ENCODE results near the gene RNASE9.
"Not testable (repeated sequence)": the region's sequence is repeated elsewhere in the genome, so short reads cannot be mapped to it uniquely, and the experiment has no call there.

RNASE9 gene

GRCh38 chr14:20560961-20561360 lies at the start of gene RNASE9:
RNASE9 (minus strand) TSS chr14:20561047.
- no peak for DNase-seq

DNA sequence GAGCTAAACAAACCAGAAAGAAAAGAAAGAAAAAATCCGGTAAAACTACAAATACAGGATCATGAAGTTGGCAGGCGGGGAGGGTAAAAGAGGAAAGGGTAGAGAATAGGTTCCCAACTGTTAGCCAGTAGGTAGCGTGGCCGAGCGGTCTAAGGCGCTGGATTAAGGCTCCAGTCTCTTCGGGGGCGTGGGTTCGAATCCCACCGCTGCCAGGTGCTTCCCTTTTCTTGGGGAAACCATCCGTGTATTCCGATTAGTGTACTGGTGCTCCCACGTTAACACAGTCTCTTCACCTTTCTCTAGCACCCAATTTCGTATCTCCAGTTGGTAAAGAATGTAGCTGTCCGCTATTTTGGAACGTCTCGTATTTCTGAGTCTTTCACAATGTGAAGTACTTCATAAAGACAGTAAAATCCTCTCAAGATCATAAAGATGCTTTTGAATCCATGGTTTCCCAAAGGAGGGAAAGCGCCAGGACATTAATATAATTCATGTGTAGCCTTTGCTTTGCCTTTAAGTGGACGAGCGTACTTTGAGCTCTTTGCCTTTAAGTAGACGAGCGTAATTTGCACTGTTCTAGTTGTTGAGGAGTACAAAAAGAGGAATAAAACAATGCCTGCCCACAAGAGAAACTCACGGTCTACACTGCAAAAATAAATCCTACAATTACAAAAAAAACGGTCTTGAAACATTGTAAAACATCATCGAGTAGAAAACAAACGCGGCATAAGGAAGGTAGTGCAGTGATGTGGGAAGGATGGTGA lies 49.3 kb upstream of the RNASE9 start:
- DNase-seq: peak; percentile 53 to 65

GRCh38 chr14:20609215-20610001 lies 48.6 kb upstream of the RNASE9 start:
- peak; percentile 65 to 90 for DNase-seq

- no peak for DNase-seq
Observed at GRCh38 chr14:20608383-20609110, 47.7 kb upstream of the RNASE9 start.

DNA sequence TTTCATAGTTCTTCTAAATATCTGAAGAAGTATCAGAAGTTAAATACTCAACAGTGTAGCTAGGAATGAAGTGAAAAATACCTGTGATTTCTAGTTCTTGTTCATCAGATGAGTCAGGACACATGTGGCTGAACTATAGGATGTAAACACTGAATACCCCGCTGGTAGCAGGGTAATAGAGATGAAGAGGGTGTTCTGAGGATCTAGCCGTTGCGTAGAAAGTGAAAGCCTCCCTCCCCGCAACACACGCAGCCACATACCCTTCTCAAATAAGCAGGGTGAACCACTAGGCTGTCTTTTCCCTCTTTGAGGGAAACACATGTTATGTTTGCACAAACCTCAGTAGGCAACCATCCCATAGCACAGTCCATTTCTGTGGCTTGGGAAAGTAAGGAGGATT lies 46.8 kb upstream of the RNASE9 start:
- no peak for DNase-seq

DNA sequence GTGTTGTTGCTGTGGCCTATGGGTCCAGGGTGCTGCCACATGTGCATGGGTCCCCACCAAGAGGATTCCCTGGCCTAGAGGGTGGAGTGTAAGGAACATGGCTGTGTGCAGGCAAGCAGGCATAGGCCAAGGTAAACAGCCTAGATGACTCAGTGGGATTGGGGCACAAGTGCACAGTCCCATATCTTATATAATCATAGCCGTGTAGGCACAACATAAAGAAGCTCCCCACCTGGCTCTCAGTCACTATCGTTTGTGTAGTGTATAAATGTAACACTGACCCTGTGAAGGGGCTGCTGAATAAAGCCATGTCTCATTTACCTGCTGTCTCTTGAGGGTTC lies 46.0 kb upstream of the RNASE9 start:
- no peak for DNase-seq

DNA sequence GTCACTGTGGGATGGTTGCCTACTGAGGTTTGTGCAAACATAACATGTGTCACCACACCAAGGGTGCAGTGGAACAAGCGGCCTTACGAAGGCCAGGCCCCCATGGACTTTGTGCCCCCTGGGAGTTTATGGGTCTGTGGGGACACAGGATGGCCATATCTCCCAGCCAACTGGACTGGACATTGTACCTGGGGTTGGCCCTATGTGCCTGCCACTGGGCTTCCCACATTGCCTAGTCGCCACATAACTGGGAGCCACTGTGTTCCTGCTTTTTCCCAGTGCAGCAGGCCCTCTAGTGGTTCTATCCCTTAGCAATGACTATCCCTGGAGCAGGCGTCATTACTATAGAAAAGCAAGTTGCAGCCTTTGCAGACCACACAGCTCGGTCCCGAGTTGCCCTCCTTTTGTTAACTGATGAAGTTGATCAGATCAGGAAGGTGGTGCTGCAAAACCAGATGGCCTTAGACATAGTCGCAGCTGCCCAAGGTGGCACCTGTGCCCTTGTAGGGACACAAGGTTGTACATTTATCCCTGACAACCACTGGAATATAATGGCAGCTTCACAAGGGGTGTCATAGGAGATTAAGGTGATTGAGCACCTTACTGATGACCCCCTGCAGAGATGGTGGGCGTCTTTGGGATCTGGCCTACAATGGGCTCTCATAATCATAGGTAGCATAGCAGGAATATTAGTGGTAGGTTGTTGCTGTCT lies 45.5 kb upstream of the RNASE9 start:
- DNase-seq: no peak

DNA sequence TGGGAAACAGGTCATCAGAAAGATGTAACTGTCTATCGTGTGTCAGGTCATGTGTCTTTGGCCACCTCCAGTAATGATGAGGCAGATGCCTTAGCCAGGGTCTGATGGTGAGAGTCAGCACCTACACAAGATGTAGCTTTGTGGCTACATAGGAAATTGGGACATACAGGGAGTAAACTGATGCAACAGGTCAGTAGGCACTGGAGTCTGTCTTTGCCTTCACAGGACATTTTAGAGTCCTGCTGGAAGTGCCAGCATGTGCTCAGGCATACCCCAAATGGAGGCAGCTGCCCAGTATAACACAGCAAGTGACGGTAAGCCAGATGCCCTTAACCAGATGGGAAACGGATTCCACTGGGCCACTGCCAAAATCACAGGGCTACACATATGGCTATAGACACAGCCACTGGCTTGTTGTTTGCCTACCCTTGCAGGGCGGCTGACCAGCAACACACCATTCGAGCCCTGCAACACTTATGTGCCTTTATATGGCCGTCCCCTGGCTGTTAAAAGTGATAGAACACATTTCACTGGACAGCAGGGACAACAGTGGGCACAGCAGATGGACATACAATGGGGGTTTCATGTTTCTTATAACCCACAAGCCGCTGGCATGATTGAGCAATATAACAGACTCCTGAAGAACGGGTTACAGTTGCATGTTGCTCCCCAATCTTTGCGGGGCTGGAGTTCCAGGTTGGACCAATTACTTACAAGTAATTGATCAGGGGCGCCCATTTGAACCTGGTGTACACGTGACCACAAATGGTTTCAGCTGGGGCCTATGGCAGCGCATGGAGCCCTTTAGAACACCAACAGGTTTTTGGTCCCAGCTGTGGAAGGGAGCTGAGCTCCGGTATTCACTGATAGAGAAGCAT lies 43.2 kb upstream of the RNASE9 start:
- DNase-seq: no peak

DNA sequence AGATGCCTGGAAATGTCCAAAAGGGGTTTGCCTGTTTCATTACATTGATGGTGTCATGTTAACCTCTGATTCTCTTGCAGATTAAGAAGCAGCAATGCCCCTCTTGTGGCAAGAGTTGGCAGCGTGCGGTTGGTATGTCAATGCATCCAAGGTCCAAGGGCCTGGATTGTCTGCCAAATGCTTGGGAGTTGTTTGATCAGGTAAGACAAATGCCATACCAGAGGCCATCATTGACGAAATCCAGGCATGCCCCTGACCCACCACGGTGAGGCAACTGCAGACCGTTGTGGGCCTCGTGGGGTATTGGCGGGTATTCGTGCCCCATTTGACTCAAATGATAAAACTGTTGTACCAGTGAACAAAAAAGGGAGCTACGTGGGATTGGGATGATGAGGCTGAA lies 41.7 kb upstream of the RNASE9 start:
- DNase-seq: no peak

DNA sequence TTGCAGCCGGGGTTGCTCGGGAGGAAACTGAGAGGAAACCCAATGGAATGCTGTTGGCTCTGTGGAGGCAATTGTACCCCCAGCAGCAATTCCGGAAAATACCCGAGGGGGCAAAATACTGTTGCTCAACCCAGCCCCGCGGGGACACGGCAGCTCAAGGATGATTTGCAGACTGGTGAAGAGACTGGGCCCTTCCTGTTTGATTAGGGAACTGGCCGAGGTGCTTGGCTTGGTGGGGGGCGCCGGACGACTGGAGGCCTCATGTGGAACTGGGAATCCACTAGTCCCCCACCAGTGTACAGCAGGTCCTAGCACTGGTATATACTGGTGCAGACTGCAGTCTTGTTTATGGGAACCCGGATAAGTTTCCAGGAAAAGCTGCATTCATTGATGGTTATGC lies 40.7 kb upstream of the RNASE9 start:
- DNase-seq: no peak

DNA sequence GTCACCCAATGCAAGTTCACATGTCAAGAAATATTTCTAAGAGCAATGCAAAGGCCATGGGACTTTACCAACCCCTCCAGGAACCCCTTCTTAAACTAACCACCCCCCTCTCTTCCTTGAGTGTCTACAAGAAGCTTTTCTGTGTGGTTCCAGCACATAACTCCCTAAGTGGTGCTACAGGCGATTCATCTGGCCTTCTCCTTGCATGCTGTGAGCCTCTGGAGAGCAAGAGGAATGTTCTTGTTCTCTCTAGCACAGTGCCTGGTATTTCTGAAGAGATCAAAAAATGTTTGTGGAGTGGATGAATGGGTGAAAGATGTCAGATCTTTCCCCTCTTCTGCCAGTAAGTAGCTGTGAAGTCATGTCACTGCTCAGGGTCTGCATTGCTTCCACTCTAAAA lies 36.3 kb upstream of the RNASE9 start:
- DNase-seq: no peak

DNA sequence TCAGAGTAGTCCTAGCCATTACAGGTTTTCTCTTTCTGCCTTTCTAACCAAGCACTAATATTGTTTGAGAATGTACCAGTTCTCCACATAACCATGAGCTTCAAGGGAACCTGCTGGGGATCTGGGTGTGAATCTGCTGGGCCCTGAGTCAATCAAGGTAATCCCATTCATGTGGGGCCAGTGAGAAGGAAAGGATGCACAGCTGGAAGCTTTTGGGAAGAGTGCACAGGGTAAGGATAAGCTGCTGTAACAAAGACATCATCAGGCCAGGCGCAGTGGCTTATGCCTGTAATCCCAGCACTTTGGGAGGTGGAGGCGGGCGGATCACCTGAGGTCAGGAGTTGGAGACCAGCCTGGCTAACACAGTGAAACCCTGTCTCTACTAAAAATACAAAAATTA lies 34.9 kb upstream of the RNASE9 start:
- not testable (repeated sequence) for DNase-seq

- no peak for DNase-seq
Observed at GRCh38 chr14:20592574-20592973, 31.7 kb upstream of the RNASE9 start.

- no peak for DNase-seq
Observed at GRCh38 chr14:20591235-20591634, 30.4 kb upstream of the RNASE9 start, which contains the start of gene RNASE12. RNASE12 (minus strand) TSS chr14:20591376; CDS start chr14:20590723, 653 bp downstream.

- no peak for DNase-seq
Observed at GRCh38 chr14:20587489-20588154, 26.8 kb upstream of the RNASE9 start, which contains the start of gene RNASE11. RNASE11 (minus strand) TSS chr14:20588001.

DNA sequence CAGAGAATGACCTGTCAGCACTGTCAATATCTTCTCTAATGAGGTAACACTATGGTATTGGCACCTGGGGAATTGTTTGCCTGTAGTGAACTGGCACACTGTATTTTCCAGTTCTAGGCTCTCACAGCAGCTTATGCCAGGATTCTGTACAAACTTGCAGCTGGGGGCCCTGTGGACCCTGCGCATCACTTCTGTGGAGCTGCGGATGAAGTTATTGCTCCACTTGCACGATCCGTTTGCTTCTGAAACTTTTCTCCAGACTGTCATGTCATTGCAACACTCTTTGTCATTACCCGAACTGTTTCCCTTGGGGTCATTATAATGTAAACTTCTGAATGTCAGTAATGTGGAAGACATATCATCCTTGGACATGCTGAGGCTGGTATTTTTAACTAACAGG lies 23.1 kb upstream of the RNASE9 start:
- DNase-seq: no peak

DNA sequence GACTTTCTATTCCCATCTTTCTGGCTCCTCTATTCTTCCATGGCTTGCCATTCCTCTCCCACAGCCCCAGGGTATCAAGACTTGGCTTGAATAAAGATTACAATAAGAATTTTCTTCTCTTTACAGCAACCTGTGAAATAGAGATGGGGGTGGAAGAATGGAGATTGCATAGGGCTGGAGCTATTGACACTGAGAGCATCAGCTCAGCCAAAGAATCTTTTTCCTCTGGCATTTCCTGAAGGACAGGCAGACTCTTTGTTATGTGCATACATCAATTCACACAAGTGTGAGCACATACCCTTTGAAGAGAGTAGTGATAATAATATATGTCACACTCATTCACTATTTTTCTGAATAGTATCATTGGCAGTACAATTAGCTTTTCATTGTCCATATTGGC lies 22.3 kb upstream of the RNASE9 start:
- no peak for DNase-seq

DNA sequence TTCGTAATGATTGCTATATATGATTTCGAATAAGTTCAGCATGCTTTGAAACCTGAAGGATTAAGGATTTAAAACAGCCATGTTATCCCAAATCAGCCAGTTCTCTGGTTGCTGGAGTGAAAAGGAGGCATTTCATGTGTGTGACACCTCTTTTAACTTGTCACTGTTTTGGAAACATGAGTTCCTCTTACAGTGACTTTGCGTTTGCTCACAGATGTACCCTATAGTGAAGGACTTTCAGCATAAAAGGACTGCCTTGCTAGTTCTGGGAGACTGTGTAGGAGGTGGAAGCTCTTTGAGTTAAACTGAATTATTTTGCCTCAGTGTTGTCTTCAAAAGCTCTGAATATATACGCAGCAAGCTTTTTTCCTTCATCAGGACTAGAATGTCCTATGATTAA lies 19.4 kb upstream of the RNASE9 start:
- peak in 1 of 2 donors; percentile 65 for DNase-seq

DNA sequence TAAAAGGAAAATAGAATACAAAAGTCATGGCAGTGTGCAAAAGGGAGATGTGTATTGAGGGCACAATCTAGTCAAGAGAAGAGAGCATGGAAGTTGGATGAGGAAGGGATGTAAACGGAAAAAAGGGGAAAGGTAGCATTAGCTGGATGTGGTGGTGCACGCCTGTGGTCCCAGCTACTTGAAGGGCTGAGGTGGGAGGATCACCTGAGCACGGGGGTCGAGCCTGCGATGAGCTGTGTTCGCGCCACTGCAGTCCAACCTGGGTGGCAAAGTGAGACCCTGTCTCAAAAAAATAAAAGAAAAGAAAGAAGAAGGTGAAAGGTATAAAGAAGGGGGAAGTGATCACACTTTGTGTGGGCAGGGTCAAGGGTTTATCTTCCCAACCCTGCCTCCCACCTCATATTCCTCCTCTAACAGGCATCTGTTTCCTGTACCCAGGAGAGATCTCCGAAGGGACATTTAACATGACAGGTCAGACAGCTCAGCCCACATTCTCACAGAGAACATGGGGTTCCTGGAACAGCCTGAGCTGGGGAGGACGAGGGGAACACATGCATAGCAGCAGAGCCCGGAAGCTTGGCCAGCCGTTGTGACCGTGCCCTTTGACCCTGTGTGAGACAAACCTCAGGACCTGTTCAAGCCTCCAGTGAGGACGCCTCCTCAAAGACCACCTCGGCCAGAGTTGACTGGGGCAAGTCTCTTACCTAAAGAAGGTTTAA lies 18.1 kb upstream of the RNASE9 start:
- no peak for DNase-seq

- DNase-seq: no peak
Observed at GRCh38 chr14:20578325-20578724, 17.5 kb upstream of the RNASE9 start.

Measured in bone marrow (tissue), 2 donors.